Measurements from ENCODE around the gene RCAN2.

Gene RCAN2

DNA sequence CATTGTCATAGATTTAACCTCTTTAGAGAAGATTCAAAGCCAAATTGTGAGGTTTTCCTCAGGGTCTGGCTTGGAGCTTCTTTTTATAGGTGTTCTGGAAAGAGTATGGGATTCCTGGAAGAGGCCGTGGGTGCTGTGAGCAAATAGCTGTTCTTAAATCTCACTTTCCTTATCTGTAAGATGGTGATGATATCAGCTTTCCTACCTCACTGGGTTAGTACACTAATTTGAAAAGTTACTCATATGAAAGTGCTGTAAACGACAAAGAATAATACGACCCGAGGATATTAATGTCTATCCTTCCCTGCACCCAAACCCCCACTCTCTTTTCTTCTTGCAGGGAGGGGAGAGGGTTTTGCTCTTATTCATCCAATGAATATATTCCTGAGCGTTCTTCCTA lies 203.6 kb downstream of the RCAN2 start:
- Histone ChIP-seq H3K27ac (ENCODE audit: poor library complexity, severe bottlenecking) (no peak overlapping the region), H3K4me3 (ENCODE audit: severe bottlenecking) (no peak overlapping the region), H3K9me3 (ENCODE audit: severe bottlenecking) (no peaks in the 10 kb centered on the region), H3K4me1 (ENCODE audit: insufficient read depth, poor library complexity, severe bottlenecking) (no peaks in the 10 kb centered on the region), H3K27me3 (ENCODE audit: insufficient read depth, poor library complexity, severe bottlenecking) (peaks cover 8% of the 10 kb centered on the region), H3K36me3 (ENCODE audit: low read depth) (no peaks in the 10 kb centered on the region)
- ATAC-seq (ENCODE audit: low read depth) (no peak), DNase-seq (ENCODE audit: low spot score) (no peak)
- TF ChIP-seq CTCF (IDR thresholded peaks at IDR 0.05; ENCODE audit: poor library complexity, severe bottlenecking), result no peak

DNA sequence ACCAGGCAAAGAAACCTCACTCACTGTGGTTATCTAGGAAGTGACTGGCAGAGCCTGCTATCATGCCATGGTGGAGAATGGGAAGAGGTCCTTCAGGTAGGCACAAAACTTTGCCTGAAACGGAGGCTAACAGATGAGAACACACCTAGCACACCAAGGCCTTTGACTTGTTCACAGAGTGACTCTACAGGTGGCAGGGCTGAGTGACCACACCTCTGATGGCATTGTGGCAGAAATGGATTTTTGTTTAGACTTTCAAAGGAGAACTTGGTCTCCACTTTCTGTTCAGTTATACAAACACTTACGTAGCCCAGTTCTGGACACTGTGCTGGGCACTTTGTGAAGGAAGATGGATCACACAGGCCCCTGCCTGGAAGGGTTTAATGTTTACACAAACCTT lies 204.2 kb downstream of the RCAN2 start:
- no peaks in the 10 kb centered on the region for H3K4me1 ChIP-seq (ENCODE audit: insufficient read depth, poor library complexity, severe bottlenecking)
- no peak for TF ChIP-seq CTCF (IDR thresholded peaks at IDR 0.05; ENCODE audit: poor library complexity, severe bottlenecking)
- ATAC-seq (ENCODE audit: low read depth) (no peak), DNase-seq (ENCODE audit: low spot score) (no peak)
- peaks cover 8% of the 10 kb centered on the region for H3K27me3 ChIP-seq (ENCODE audit: insufficient read depth, poor library complexity, severe bottlenecking)
- no peak overlapping the region for H3K27ac ChIP-seq (ENCODE audit: poor library complexity, severe bottlenecking)
- H3K9me3 ChIP-seq (ENCODE audit: severe bottlenecking), result no peaks in the 10 kb centered on the region
- H3K36me3 ChIP-seq (ENCODE audit: low read depth), result no peaks in the 10 kb centered on the region
- no peak overlapping the region for H3K4me3 ChIP-seq (ENCODE audit: severe bottlenecking)

- H3K27me3 ChIP-seq (ENCODE audit: insufficient read depth, poor library complexity, severe bottlenecking), result peaks cover 3% of the 10 kb centered on the region
- no peak overlapping the region for H3K27ac ChIP-seq (ENCODE audit: poor library complexity, severe bottlenecking)
- no peaks in the 10 kb centered on the region for H3K4me1 ChIP-seq (ENCODE audit: insufficient read depth, poor library complexity, severe bottlenecking)
- no peak for TF ChIP-seq CTCF (IDR thresholded peaks at IDR 0.05; ENCODE audit: poor library complexity, severe bottlenecking)
- no peaks in the 10 kb centered on the region for H3K36me3 ChIP-seq (ENCODE audit: low read depth)
- no peak overlapping the region for H3K4me3 ChIP-seq (ENCODE audit: severe bottlenecking)
- DNase-seq (ENCODE audit: low spot score) (no peak), ATAC-seq (ENCODE audit: low read depth) (no peak)
- no peaks in the 10 kb centered on the region for H3K9me3 ChIP-seq (ENCODE audit: severe bottlenecking)
Measured at GRCh38 chr6:46284475-46284874, 206.8 kb downstream of the RCAN2 start.

- no peak for ATAC-seq (ENCODE audit: low read depth)
- TF ChIP-seq CTCF (IDR thresholded peaks at IDR 0.05; ENCODE audit: poor library complexity, severe bottlenecking), result no peak
- H3K27ac ChIP-seq (ENCODE audit: poor library complexity, severe bottlenecking), result no peak overlapping the region
- no peaks in the 10 kb centered on the region for H3K36me3 ChIP-seq (ENCODE audit: low read depth)
- DNase-seq (ENCODE audit: low spot score), result no peak
- H3K4me3 ChIP-seq (ENCODE audit: severe bottlenecking), result no peak overlapping the region
- peaks cover 4% of the 10 kb centered on the region for H3K27me3 ChIP-seq (ENCODE audit: insufficient read depth, poor library complexity, severe bottlenecking)
- H3K9me3 ChIP-seq (ENCODE audit: severe bottlenecking), result no peaks in the 10 kb centered on the region
- H3K4me1 ChIP-seq (ENCODE audit: insufficient read depth, poor library complexity, severe bottlenecking), result no peaks in the 10 kb centered on the region
Measured at GRCh38 chr6:46281110-46281509, 210.1 kb downstream of the RCAN2 start.

DNA sequence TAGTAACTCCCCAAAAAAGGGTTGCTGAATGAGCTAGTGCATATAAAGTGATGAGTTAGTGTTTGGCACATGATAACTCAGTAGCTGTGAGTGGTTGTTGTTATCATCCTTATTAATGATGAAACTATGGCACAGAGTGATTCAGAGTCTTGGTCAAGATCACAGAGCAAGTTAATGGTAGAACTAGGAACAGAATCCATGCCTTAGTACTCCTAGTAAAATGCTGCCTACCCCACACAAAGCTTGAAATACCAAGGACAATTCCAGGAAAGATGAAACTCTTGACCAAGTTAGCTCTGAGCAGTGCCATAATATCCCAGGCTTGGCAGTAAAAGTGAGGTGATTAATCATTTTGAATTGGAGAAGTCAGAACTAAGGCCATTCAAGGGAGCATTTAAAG lies 211.4 kb downstream of the RCAN2 start:
- ATAC-seq (ENCODE audit: low read depth), result no peak
- H3K27me3 ChIP-seq (ENCODE audit: insufficient read depth, poor library complexity, severe bottlenecking), result peaks cover 4% of the 10 kb centered on the region
- TF ChIP-seq CTCF (IDR thresholded peaks at IDR 0.05; ENCODE audit: poor library complexity, severe bottlenecking), result no peak
- H3K27ac ChIP-seq (ENCODE audit: poor library complexity, severe bottlenecking), result no peak overlapping the region
- no peaks in the 10 kb centered on the region for H3K4me1 ChIP-seq (ENCODE audit: insufficient read depth, poor library complexity, severe bottlenecking)
- no peak for DNase-seq (ENCODE audit: low spot score)
- no peak overlapping the region for H3K4me3 ChIP-seq (ENCODE audit: severe bottlenecking)
- H3K36me3 ChIP-seq (ENCODE audit: low read depth), result no peaks in the 10 kb centered on the region
- no peaks in the 10 kb centered on the region for H3K9me3 ChIP-seq (ENCODE audit: severe bottlenecking)

Measured in RWPE2 (cell line).